H9 (cell line): ENCODE measurements around the gene USP37. TPM values are rescaled to one million over a fixed set of nuclear protein-coding genes. Genes with fewer than 3 reads are reported as not detected.

ENCODE experiments used
- DNase-seq: peaks from one replicate; pipeline ENCODE4 v3.0.0-alpha.2; 2017
- H2AFZ ChIP-seq: one replicate; pipeline ENCODE4 v1.6.1; 2013; ENCODE audit warnings: mild to moderate bottlenecking, low read length, control low read depth, moderate library complexity
- H2AK5ac ChIP-seq: 2 replicates; pipeline ENCODE4 v1.6.1; 2013; ENCODE audit warnings: low read length, control low read depth, mixed read lengths; ENCODE audit not compliant: insufficient read length
- H2BK120ac ChIP-seq: one replicate; pipeline ENCODE4 v1.6.1; 2013; ENCODE audit warnings: low read depth, mild to moderate bottlenecking, low read length, control low read depth, inconsistent platforms; ENCODE audit not compliant: poor library complexity, severe bottlenecking
- H2BK12ac ChIP-seq: 2 replicates; pipeline ENCODE4 v1.6.1; 2013; ENCODE audit warnings: low read length, control low read depth, mixed read lengths, low read depth; ENCODE audit not compliant: insufficient read length
- H2BK15ac ChIP-seq: 2 replicates; pipeline ENCODE4 v1.6.1; 2013; ENCODE audit warnings: low read depth, low read length, control low read depth
- H2BK20ac ChIP-seq: one replicate; pipeline ENCODE4 v1.6.1; 2013; ENCODE audit warnings: low read depth, mild to moderate bottlenecking, low read length, control low read depth, inconsistent platforms; ENCODE audit not compliant: poor library complexity, severe bottlenecking
- H2BK5ac ChIP-seq: 2 replicates; pipeline ENCODE4 v1.6.1; 2013; ENCODE audit warnings: low read length, control low read depth, mixed read lengths; ENCODE audit not compliant: insufficient read length
- H3K14ac ChIP-seq: 2 replicates; pipeline ENCODE4 v1.6.1; 2013; ENCODE audit warnings: low read length, control low read depth; ENCODE audit not compliant: insufficient read depth
- H3K18ac ChIP-seq: 2 replicates; pipeline ENCODE4 v1.6.1; 2013; ENCODE audit warnings: low read depth, mild to moderate bottlenecking, mixed read lengths, low read length, control low read depth; ENCODE audit not compliant: insufficient read length
- H3K23ac ChIP-seq: 2 replicates; pipeline ENCODE4 v1.6.1; 2013; ENCODE audit warnings: low read length, control low read depth, mixed read lengths, low read depth; ENCODE audit not compliant: insufficient read length
- H3K23me2 ChIP-seq: 2 replicates; pipeline ENCODE4 v1.6.1; 2013; ENCODE audit warnings: low read depth, mild to moderate bottlenecking, mixed read lengths, low read length, control low read depth; ENCODE audit not compliant: insufficient read length, poor library complexity, severe bottlenecking
- H3K27ac ChIP-seq: 2 replicates; pipeline ENCODE4 v1.5.1; 2013; ENCODE audit warnings: low read length, control low read depth, mixed read lengths, low read depth; ENCODE audit not compliant: insufficient read length
- H3K27me3 ChIP-seq: 2 replicates; pipeline ENCODE4 v1.6.1; 2013; ENCODE audit warnings: low read length, control low read depth, inconsistent platforms; ENCODE audit not compliant: insufficient read depth
- H3K4ac ChIP-seq: 2 replicates; pipeline ENCODE4 v1.6.1; 2013; ENCODE audit warnings: low read depth, mild to moderate bottlenecking, control low read depth, inconsistent platforms, low read length, moderate library complexity
- H3K4me1 ChIP-seq: 2 replicates; pipeline ENCODE4 v1.6.1; 2013; ENCODE audit warnings: low read length, control low read depth, inconsistent platforms; ENCODE audit not compliant: insufficient read depth
- H3K4me2 ChIP-seq: 2 replicates; pipeline ENCODE4 v1.6.1; 2013; ENCODE audit warnings: low read length, control low read depth, mixed read lengths; ENCODE audit not compliant: insufficient read length, insufficient read depth
- H3K56ac ChIP-seq: 2 replicates; pipeline ENCODE4 v1.6.1; 2013; ENCODE audit warnings: low read depth, mild to moderate bottlenecking, mixed read lengths, low read length, control low read depth; ENCODE audit not compliant: insufficient read length
- H3K79me1 ChIP-seq: 2 replicates; pipeline ENCODE4 v1.6.1; 2013; ENCODE audit warnings: low read depth, mild to moderate bottlenecking, moderate library complexity, low read length, control low read depth, inconsistent platforms; ENCODE audit not compliant: insufficient read depth, poor library complexity, severe bottlenecking
- H3K79me2 ChIP-seq: 2 replicates; pipeline ENCODE4 v1.6.1; 2013; ENCODE audit warnings: low read length, control low read depth, inconsistent platforms; ENCODE audit not compliant: insufficient read depth
- H3K9ac ChIP-seq: 2 replicates; pipeline ENCODE4 v1.6.1; 2013; ENCODE audit warnings: low read length, control low read depth, mixed read lengths; ENCODE audit not compliant: insufficient read length; ENCODE audit errors: extremely low read depth
- H3K9me3 ChIP-seq: one replicate; pipeline ENCODE4 v1.6.1; 2013; ENCODE audit warnings: low read depth, low read length, inconsistent platforms; ENCODE audit not compliant: control insufficient read depth
- H3T11ph ChIP-seq: one replicate; pipeline ENCODE4 v1.6.1; 2013; ENCODE audit warnings: mild to moderate bottlenecking, low read length, control low read depth, inconsistent platforms
- H4K20me1 ChIP-seq: one replicate; pipeline ENCODE4 v1.6.1; 2013; ENCODE audit not compliant: control insufficient read depth, insufficient read length, insufficient read depth
- H4K5ac ChIP-seq: 2 replicates; pipeline ENCODE4 v1.6.1; 2013; ENCODE audit warnings: low read depth, mild to moderate bottlenecking, mixed read lengths, low read length, control low read depth; ENCODE audit not compliant: insufficient read length
- H4K8ac ChIP-seq: replicated peaks from 2 replicates; pipeline ENCODE4 v1.6.1; 2013; ENCODE audit warnings: low read length, control low read depth, mixed read lengths, low read depth; ENCODE audit not compliant: insufficient read length
- H4K91ac ChIP-seq: 2 replicates; pipeline ENCODE4 v1.6.1; 2013; ENCODE audit warnings: low read depth, mild to moderate bottlenecking, moderate library complexity, mixed read lengths, low read length, control low read depth; ENCODE audit not compliant: insufficient read length
- H3K27ac Mint-ChIP-seq, 3 experiments: 2 replicates in 2 of 3; 3 replicates in 1 of 3; pipeline ENCODE4 v1.8.0; 2020 to 2021; ENCODE audit warnings: mixed read lengths in 3 of 3, mild to moderate bottlenecking in 1 of 3, moderate library complexity in 1 of 3
- H3K27me3 Mint-ChIP-seq: 2 replicates; pipeline ENCODE4 v1.8.0; 2021; ENCODE audit warnings: low read depth, mild to moderate bottlenecking, moderate library complexity, mixed read lengths
- H3K36me3 Mint-ChIP-seq, 3 experiments: 2 replicates in 2 of 3; 3 replicates in 1 of 3; pipeline ENCODE4 v1.8.0; 2020 to 2021; ENCODE audit warnings: low read depth in 3 of 3, mixed read lengths in 3 of 3; ENCODE audit not compliant: insufficient read depth in 1 of 3
- H3K4me1 Mint-ChIP-seq, 2 experiments: 2 replicates each; pipeline ENCODE4 v1.8.0; 2020; ENCODE audit warnings: mixed read lengths in 2 of 2
- H3K4me3 Mint-ChIP-seq, 2 experiments: 2 replicates in 1 of 2; 3 replicates in 1 of 2; pipeline ENCODE4 v1.8.0; 2020 to 2021; ENCODE audit warnings: mild to moderate bottlenecking in 2 of 2, mixed read lengths in 2 of 2, moderate library complexity in 1 of 2
- H3K9me3 Mint-ChIP-seq, 2 experiments: 2 replicates in 1 of 2; 3 replicates in 1 of 2; pipeline ENCODE4 v1.8.0; 2020; ENCODE audit warnings: mild to moderate bottlenecking in 2 of 2, mixed read lengths in 2 of 2, moderate library complexity in 1 of 2
- CTCF ChIP-seq: fragments of 200-600 bp; sonication (generic); conservative IDR thresholded peaks from 3 replicates; pipeline ENCODE4 v1.8.0; 2021; ENCODE audit warnings: antibody characterized with exemption, mild to moderate bottlenecking
- WGBS: extraction: QIAGEN DNeasy Blood & Tissue Kit; methylation state at CpG from one replicate; pipeline ENCODE4 v1.1.7; 2013; ENCODE audit warnings: missing lambda C conversion rate, low lambda C conversion rate, mixed read lengths; ENCODE audit not compliant: insufficient read length; ENCODE audit errors: extremely low coverage; 5-methylcytosine and 5-hydroxymethylcytosine counted together
- total RNA-seq: library from RNA; stranded (reverse); gene quantifications from 2 replicates; pipeline ENCODE4 v1.2.1, GENCODE V29; 2021

The USP37 gene
- total RNA-seq, 1 experiment from 2014 or later, result 34.9 TPM

- H2BK5ac ChIP-seq, result no peak overlapping the region
- no peak overlapping the region for H4K91ac ChIP-seq
- peaks cover 8% of the 10 kb centered on the region; the same call in 1 of the 2 replicates for H3K27me3 ChIP-seq
- H3K36me3 Mint-ChIP-seq, result peaks cover 4 to 25% (median 22%) of the 10 kb centered on the region in 3 experiments; a peak in 6 of 7 replicates
- H4K8ac ChIP-seq, result no peak overlapping the region
- peak overlapping the region in 1 of 3 experiments; percentile 55; a peak in 1 of 7 replicates for H3K27ac Mint-ChIP-seq
- H4K20me1 ChIP-seq, result no peaks in the 10 kb centered on the region
- no peak overlapping the region for H3K18ac ChIP-seq
- H3K27me3 Mint-ChIP-seq, result peaks cover 12% of the 10 kb centered on the region
- H3K27ac ChIP-seq, result no peak overlapping the region
- H3K9me3 ChIP-seq, result no peaks in the 10 kb centered on the region
- no peak overlapping the region for H3K4me2 ChIP-seq
- no peak overlapping the region for H3K14ac ChIP-seq
- H3K9ac ChIP-seq, result no peak overlapping the region
- H3K9me3 Mint-ChIP-seq, result no peaks in the 10 kb centered on the region
- no peak overlapping the region for H2BK15ac ChIP-seq
- H3K4me1 ChIP-seq, result peaks cover 4% of the 10 kb centered on the region; the same call in 1 of the 2 replicates
- no peak overlapping the region for H4K5ac ChIP-seq
- no peak for TF ChIP-seq CTCF
- no peak overlapping the region for H3K4me3 Mint-ChIP-seq
- no peak overlapping the region for H3T11ph ChIP-seq
- H3K79me2 ChIP-seq, result no peaks in the 10 kb centered on the region
- no peak overlapping the region for H2BK12ac ChIP-seq
- no peak overlapping the region for H3K23ac ChIP-seq
- no peak overlapping the region for H2AK5ac ChIP-seq
- DNase-seq, result no peak
- H2BK20ac ChIP-seq, result no peak overlapping the region
- H3K56ac ChIP-seq, result no peak overlapping the region
- no CpG with 5 or more reads among the region's 26 CpGs for WGBS
- no peaks in the 10 kb centered on the region for H3K79me1 ChIP-seq
- peaks cover 19 to 29% of the 10 kb centered on the region in 2 experiments for H3K4me1 Mint-ChIP-seq
- peaks cover 25% of the 10 kb centered on the region for H3K23me2 ChIP-seq
- H2AFZ ChIP-seq, result no peak overlapping the region
- H2BK120ac ChIP-seq, result no peak overlapping the region
- no peak overlapping the region for H3K4ac ChIP-seq
Observed at GRCh38 chr2:218402911-218403411, 165.2 kb downstream of the USP37 start.
